DMS114 treated with DMSO at 0.1 percent for 48 hours (cell line): ENCODE measurements around the gene OLFML3.
"Not testable (repeated sequence)": the region's sequence is repeated elsewhere in the genome, so short reads cannot be mapped to it uniquely, and the experiment has no call there.

Experiments
- DNase-seq: peaks from one replicate; lab custom pipeline; 2025; ENCODE audit not compliant: unreplicated experiment; lab: John Stamatoyannopoulos, UW

Gene OLFML3

GRCh38 chr1:113948151-113948550 is 31.1 kb upstream of the OLFML3 start:
- not testable (repeated sequence) for DNase-seq

GRCh38 chr1:113949007-113949406 is 30.3 kb upstream of the OLFML3 start:
- no peak for DNase-seq

DNA sequence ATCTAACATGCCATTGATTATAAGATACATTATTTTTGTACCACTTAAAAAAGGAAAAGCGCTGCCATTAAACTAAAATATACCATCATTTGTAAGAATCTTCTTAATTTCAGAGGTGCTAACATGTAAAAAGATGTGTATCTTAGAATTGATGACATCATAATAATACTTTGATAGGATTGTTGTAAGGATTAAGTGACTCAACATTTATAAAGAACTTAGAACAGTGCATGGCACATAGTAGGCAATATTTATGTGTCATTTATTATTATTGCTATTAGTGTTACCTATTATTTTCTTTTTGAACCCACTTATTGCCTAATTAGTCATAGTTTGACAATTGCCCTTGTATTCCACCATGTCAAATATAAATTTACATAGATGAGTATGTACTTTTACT is 28.4 kb upstream of the OLFML3 start:
- DNase-seq: no peak

GRCh38 chr1:113951719-113952118 is 27.6 kb upstream of the OLFML3 start:
- DNase-seq: no peak

DNA sequence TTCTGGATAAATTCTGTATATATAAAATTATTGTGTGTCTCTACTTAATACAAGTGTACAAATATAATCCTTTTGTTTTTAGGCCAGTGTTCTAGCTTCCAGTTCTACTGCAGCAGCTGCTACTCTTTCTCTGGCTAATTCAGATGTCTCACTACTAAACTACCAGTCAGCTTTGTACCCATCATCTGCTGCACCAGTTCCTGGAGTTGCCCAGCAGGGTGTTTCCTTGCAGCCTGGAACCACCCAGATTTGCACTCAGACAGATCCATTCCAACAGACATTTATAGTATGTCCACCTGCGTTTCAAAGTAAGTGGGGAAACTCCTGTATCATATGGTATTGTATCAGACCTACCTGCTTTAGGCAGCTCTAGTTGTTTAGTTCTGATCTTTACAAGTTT is 21.3 kb upstream of the OLFML3 start:
- DNase-seq: no peak

GRCh38 chr1:113958691-113959090 is 20.6 kb upstream of the OLFML3 start:
- no peak for DNase-seq

DNA sequence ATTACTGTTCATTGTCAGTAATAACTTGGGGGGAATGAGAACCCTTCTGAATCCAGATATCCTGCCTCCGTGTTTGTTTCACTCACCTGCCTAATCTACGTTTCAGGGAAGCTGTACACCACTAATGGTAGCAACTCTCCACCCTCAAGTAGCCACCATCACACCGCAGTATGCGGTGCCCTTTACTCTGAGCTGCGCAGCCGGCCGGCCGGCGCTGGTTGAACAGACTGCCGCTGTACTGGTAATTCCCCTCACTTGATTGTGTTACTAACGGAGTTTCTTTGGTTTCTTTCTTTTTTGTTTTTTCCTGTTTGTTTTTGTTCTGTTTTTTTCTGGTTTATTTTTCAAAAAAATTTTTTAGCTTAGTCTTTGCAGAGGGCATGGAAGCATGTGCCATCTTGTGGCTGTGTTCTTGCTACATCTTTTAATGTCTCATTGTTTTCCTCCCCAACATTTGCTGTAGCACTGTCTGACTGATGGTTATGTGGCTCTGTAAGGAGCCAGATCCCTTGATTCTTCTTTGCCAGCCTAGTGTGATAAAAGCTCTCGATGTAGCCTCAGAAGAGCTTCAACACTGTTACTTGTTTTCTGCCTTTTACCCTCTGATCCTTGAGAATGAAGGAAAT is 15.9 kb upstream of the OLFML3 start:
- no peak for DNase-seq

- no peak for DNase-seq
These were observed 13.4 kb upstream of the OLFML3 start for GRCh38 chr1:113965703-113966412.

- no peak for DNase-seq
These were observed 6.3 kb upstream of the OLFML3 start for GRCh38 chr1:113972954-113973353.

DNA sequence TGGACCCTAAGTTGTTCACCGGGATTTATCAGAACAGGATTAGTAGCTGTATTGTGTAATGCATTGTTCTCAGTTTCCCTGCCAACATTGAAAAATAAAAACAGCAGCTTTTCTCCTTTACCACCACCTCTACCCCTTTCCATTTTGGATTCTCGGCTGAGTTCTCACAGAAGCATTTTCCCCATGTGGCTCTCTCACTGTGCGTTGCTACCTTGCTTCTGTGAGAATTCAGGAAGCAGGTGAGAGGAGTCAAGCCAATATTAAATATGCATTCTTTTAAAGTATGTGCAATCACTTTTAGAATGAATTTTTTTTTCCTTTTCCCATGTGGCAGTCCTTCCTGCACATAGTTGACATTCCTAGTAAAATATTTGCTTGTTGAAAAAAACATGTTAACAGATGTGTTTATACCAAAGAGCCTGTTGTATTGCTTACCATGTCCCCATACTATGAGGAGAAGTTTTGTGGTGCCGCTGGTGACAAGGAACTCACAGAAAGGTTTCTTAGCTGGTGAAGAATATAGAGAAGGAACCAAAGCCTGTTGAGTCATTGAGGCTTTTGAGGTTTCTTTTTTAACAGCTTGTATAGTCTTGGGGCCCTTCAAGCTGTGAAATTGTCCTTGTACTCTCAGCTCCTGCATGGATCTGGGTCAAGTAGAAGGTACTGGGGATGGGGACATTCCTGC is 3.9 kb upstream of the OLFML3 start:
- DNase-seq: no peak

GRCh38 chr1:113976609-113977278 is 2.5 kb upstream of the OLFML3 start:
- peak; percentile 26 for DNase-seq

- no peak for DNase-seq
These were observed 1.4 kb upstream of the OLFML3 start for GRCh38 chr1:113977906-113978305.

DNA sequence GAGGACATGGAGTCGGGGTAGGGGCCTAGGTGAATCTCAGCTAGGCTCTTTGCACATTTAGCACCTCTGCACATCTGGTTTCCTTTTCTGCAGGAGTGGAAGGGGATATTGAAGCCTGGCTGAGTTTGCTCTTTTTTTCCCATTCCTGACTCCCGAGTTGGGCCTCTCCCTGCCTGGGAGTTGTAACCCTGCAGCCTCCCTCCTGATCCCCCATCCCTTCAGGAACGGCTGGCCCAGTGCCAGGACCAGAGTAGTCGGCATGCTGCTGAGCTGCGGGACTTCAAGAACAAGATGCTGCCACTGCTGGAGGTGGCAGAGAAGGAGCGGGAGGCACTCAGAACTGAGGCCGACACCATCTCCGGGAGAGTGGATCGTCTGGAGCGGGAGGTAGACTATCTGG is 836 bp downstream of the OLFML3 start:
- no peak for DNase-seq

DNA sequence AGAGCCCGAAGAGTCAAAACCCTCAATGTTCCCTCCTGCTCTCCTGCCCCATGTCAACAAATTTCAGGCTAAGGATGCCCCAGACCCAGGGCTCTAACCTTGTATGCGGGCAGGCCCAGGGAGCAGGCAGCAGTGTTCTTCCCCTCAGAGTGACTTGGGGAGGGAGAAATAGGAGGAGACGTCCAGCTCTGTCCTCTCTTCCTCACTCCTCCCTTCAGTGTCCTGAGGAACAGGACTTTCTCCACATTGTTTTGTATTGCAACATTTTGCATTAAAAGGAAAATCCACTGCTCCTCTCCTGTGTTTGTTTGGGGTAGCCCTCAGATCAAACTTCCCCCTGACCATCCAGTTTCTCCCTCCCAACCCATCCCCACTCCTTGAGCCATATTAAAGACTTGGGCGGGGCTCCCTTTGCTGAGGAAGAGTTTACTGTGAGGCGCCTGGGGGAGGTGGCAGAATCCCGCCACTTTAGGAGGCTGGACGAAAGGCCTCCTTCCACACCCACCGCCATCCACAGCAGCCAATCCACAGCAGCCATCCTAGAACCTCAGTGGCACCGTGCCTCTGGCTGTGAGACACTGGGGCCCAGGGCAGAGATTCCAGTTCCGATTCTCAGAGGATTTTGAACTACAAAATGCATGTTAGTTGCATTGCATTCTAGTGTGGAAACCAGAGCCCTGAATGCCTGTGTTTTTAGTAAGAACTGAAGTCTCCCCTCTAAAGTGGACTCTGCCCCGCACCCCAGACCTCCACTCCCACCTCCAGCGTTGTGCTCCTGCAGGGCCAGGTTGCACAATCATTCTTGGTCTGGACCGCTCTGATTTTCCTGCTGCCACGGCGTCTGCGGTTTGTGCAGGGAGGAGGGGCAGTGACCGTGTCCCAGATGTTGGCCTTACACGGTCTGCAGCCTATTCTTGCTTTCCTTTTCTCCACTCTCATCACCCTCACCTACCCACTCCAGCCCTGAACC is 3.0 kb downstream of the OLFML3 start:
- no peak for DNase-seq

DNA sequence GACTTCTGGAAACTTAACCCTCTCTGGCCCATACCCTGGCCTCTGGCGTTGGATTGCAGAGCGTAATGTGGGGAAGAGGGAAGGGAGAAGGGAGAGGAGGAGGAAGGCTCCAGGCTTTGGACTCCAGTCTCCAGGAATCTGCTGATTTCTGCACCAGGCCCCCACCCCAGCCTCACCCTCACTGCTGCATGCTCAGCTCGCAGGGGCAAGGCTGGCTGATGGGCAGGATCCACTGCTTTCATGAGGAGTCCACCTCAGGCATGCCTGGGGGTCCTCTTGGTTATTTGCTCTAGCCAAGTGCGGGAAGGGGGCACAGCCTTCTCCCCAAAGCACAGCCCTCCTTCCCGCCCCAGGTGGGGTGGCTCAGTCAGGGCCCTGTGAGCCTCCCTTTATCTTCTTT is 3.7 kb downstream of the OLFML3 start:
- no peak for DNase-seq

GRCh38 chr1:113983391-113983790 is 4.1 kb downstream of the OLFML3 start:
- DNase-seq: no peak

- no peak for DNase-seq
These were observed 4.6 kb downstream of the OLFML3 start for GRCh38 chr1:113983826-113984225.

GRCh38 chr1:113984710-113985109 is 5.4 kb downstream of the OLFML3 start:
- DNase-seq: no peak

- no peak for DNase-seq
These were observed 7.5 kb downstream of the OLFML3 start for GRCh38 chr1:113986802-113987201.

GRCh38 chr1:113987259-113987658 is 8.0 kb downstream of the OLFML3 start:
- no peak for DNase-seq

DNA sequence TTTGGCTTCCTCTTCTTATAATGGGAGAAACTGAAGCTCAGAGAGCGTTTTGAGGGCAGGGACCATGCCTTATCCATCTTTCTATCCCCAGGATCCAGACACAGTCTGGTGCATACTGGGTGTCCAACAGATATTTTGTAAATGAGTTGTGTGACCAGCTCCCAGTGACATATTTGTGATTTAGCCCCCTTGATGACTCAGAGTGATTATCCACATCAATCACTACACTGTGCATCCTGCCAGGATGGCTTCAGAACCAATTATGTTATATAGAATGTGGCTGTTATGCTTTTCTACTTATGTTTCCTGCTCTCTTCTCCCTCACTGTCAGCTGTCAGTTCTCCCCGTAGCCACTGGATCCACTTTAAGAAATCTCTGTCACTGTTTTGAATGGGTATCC is 11.3 kb downstream of the OLFML3 start:
- DNase-seq: no peak
